ENCODE results near the gene MAOB.
"Not testable (repeated sequence)": the region's sequence is repeated elsewhere in the genome, so short reads cannot be mapped to it uniquely, and the experiment has no call there.

The MAOB gene

DNA sequence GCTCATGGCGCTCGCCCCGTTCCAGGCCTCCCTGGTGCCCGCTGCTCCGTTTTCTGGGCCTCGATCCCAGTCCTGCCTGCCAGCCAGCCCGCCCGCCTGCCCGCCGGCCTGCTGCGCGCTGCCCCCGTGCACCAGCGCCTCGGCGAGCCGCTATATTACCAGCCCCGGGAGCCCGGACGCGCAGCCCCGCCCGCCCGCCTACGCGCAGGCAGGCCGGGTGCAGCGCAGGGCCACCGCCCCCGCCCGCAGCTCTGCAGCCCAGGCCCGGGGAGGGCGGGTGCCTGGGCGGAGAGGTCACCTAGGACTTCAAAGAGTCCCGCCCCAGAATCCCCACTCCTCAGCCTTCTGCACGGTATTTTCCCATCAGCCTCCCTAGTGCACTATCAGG, at the start of gene MAOB:
TSS of gene MAOB (minus strand) at position 157 of the 388 bp plus-strand sequence. CDS start at position 6, 151 bp downstream.
- in situ Hi-C loops (cut with MboI; ENCODE audit: low sequenced_read_pairs): no loop called here

DNA sequence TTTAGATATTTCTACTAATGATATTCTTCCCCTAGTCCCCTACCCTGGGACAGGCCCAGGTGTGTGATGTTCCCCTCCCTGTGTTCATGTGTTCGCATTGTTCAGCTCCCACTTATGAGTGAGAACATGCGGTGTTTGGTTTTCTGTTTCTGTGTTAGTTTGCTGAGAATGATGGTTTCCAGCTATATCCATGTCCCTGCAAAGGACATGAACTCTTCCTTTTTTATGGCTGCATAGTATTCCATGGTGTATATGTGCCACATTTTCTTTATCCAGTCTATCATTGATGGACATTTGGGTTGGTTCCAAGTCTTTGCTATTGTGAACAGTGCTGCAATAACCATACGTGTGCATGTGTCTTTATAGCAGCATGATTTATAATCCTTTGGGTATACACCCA, 39.8 kb upstream of the MAOB start:
- in situ Hi-C loops (cut with MboI; ENCODE audit: low sequenced_read_pairs): not testable (repeated sequence)

DNA sequence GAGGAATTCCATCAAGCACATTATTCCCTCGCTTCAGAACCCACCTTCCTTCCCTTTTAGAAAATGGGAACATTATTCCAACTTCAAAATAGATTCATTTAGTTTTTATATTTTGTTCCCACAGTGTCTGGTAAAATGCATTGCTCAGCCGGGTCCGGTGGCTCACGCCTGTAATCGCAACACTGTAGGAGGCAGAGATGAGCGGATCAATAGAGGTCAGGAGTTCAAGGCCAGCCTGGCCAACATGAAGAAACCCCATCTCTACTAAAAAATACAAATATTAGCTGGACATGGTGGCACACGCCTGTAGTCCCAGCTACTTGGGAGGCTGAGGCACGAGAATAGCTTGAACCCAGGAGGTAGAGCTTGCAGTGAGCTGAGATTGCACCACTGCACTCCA, 28.5 kb upstream of the MAOB start:
- in situ Hi-C loops (cut with MboI; ENCODE audit: low sequenced_read_pairs): not testable (repeated sequence)

DNA sequence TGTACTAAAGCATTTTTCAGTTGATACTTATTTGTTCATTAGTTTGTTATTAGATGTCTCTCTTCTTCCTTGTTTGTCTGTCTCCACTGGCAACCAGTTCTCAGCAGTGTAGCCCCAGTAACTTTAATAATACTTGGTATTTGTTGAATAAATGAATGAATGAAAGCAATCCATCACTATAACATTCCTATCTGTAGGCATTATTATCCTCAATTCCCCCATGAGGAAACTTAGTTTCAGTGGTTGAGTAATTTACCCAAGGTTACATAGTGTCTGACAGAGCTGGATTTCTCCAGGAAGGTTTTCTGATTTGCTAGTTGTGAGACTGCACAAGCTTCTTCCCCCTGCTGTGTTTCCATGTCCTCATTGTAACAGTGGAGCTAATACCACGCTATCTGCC, 27.8 kb upstream of the MAOB start:
- in situ Hi-C loops (cut with MboI; ENCODE audit: low sequenced_read_pairs): no loop called here

DNA sequence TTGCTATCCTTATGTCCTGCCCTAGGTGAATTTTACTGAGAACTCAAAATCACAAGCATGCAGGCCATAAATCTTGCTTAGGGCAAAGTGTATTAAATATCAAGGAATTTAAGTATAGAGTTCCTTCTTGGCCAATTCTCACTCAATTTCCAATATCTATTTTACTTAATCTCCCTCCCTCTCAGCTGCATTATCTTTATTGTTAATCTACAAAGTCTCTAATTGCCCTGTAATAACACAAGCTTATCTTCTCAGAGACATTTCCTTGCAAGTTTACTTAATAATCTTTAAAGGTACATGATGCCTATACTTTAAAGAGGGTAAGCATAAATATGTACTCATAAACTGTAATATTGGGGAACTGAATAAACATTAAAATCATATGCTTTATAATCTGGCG, 26.9 kb upstream of the MAOB start:
- in situ Hi-C loops (cut with MboI; ENCODE audit: low sequenced_read_pairs): no loop called here

DNA sequence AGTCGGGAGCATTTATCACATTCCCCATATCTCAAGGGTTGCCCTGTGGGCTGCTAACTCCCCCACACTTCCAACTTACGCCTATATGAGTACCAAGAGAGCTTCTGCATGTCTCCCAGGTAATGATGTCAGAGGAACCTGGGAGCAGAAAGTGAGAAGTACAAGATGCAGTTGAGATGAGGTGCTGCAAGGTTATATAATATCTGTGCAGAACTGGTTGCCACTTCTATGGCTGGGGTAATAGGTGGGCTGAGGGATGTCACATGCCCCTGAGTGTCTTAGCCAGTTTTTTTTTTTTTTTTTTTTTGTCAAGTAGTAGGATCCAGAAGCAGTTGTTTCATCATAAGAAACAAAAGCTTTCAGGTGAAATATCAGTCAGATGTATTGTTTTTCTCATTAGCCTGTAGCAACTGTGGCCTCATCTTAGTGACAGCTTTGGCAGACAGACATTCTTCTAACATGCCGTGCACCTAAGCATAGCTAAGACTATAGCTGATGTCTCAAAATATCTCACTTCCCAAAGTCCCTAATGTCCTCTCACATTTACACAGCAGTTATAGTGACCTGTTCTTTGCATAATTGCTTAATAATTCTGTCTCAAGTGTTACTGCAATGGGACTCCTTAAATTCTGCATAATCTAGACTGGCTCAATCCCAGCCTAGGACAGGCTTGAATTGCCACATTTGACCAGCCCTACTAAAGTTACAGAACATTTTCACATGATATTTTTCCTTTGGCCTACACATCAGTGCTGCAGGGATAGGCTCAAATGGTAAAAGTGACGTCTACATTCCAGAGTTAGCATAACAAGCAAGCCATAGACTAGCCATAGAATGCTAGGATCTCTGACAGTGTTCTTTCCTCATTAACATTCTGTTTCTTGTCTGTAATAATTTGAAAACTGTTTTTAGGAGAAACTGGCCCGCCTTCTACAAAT, 17.9 kb upstream of the MAOB start:
- in situ Hi-C loops (cut with MboI; ENCODE audit: low sequenced_read_pairs): no loop called here

DNA sequence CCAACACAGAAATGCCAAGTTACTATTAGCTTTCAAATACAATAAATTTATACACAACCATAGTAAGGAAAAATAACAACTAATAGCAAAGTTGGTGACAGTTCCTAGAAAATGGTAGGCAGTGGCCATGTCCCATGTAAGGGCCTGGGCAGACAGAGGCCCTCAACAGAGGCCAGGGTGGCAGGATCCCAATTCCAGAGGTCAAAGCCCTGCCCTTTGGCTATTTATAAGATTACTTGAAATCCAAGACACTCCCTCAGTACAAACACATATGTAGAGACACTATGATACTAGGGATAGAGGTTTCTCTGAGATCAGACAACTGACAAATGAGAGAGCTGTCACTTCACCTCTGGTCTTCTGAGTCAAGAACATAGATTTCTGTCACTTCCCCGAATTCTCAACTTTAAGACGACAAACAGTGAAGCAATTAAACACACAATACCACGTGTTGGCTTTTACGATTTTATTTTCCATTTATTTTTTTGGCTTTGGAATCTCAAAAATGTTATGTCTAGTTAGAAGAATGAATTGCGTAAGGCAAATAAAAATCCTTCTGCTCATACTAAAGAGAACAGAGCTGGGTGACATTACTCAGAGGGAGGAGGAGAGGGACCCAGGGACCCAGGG, 16.3 kb upstream of the MAOB start:
- in situ Hi-C loops (cut with MboI; ENCODE audit: low sequenced_read_pairs): no loop called here

GRCh38 chrX:43897290-43897689, 15.0 kb upstream of the MAOB start:
- in situ Hi-C loops (cut with MboI; ENCODE audit: low sequenced_read_pairs): no loop called here

- in situ Hi-C loops (cut with MboI; ENCODE audit: low sequenced_read_pairs): no loop called here
Observed at GRCh38 chrX:43892336-43892870, 10.2 kb upstream of the MAOB start.

- in situ Hi-C loops (cut with MboI; ENCODE audit: low sequenced_read_pairs): no loop called here
Observed at GRCh38 chrX:43885617-43886016, 3.4 kb upstream of the MAOB start.

- in situ Hi-C loops (cut with MboI; ENCODE audit: low sequenced_read_pairs): no loop called here
Observed at GRCh38 chrX:43881410-43882293, 598 bp downstream of the MAOB start.

- in situ Hi-C loops (cut with MboI; ENCODE audit: low sequenced_read_pairs): no loop called here
Observed at GRCh38 chrX:43880425-43880824, 1.8 kb downstream of the MAOB start.

- in situ Hi-C loops (cut with MboI; ENCODE audit: low sequenced_read_pairs): no loop called here
Observed at GRCh38 chrX:43878906-43879526, 3.2 kb downstream of the MAOB start.

GRCh38 chrX:43876680-43877079, 5.6 kb downstream of the MAOB start:
- in situ Hi-C loops (cut with MboI; ENCODE audit: low sequenced_read_pairs): no loop called here

DNA sequence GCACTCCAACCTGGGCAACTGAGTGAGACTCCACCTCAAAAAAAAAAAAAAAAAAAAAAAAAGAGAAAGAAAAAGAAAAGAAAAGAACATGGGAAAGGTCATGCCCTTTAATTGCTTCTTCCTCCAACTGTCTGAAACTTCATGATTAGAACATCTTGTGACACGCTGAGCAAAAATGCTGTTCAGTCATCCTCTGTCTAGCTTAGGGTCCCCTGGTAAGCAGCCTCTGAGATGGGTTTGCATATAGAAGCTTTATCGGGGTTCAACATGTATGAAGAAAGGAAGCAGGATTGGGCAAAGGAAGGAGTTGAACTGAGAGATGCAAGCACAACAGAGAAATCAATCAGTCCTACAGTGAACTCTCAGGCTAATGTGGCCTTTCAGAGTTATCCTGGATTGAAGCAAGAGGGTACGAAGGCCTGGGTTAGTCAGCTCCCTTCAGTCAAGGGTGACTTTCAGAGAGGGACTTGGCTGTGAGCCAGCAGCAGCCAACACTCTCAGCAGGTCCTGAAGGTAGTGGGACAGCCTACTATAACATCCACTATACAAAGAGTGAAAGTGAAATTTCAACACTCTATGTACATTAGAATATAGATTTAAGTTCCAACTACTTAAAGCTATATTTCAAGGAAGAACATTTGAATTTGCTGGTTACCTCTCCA, 11.4 kb downstream of the MAOB start:
- in situ Hi-C loops (cut with MboI; ENCODE audit: low sequenced_read_pairs): no loop called here

DNA sequence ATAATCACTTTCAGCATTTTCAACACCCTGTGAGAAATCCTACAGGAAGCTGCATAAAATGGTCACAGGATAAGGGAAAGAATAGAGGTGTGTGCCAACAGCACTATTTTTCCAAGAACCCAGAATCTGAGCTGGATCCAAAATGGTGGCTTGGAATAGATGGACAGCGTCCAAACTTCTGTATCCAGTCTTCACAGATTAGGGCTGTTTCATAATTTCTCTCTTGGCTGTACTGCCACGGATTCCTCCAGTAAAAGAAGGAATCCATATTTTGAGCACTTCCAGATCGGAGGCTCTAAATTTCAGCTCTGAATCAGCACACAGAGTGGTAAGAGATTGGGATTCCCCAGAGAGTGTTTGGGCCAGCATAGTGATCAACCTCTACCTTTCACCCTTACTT, 12.2 kb downstream of the MAOB start:
- in situ Hi-C loops (cut with MboI; ENCODE audit: low sequenced_read_pairs): no loop called here

DNA sequence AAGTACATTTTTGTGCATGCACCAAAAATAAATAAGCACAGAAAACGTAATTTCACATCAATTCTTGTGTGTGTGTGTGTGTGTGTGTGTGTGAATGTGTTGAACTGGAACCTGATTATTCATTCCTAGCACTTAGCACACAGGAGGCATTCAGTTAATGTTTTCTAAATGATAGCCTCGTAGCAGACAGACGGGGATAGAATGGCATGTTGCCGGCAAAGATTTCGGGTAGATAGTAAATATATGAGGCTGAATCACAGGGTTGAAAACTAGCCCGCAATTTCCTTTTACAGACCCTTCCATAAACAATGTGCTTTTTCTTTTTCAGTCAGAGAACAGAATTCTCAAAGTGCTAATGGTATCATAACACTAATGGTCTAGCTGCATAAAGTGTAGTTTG, 13.5 kb downstream of the MAOB start:
- in situ Hi-C loops (cut with MboI; ENCODE audit: low sequenced_read_pairs): no loop called here

GRCh38 chrX:43866423-43866822, 15.8 kb downstream of the MAOB start:
- in situ Hi-C loops (cut with MboI; ENCODE audit: low sequenced_read_pairs): no loop called here

DNA sequence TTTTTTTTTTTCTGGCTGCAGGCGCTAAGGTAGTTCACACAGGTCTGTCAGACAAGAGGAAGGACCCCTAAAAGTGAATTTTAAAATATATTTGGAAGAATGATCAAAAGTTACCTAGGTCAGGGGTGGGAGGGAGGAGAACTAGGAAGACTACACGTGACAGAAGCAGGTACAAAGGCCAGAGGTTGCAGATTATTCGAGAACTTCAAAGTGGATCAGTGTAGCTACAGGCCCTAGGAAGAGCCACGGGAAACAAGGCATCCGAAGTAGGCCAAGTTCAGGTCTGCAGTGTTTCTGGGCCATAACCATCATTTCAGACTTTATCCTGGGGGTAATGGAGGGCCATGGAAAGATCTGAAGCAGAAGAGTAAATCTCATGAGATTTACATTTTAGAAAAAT, 16.5 kb downstream of the MAOB start:
- in situ Hi-C loops (cut with MboI; ENCODE audit: low sequenced_read_pairs): no loop called here

DNA sequence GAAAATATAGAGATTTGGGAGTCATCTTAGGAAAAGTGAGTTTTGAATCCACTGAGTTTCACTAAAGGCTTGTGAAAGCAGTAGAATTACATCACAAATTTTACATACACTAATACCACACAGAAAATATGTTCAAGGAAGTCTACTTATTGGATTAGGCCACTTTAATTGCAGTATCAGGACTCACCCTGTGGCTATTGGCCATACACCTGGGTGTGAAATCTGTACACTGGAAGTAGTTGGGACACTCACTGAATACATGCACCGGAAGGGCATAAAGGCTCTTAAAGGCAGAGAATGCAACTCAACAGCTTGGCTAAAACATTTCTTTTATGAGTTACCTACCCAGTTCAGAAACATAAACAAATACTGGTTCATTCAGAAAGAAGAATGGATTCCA, 19.8 kb downstream of the MAOB start:
- in situ Hi-C loops (cut with MboI; ENCODE audit: low sequenced_read_pairs): no loop called here
